AG04449 (cell line): ENCODE data around the gene NGF.

Source experiments
- CTCF ChIA-PET: fragments of 350-600 bp; formaldehyde crosslinking; extraction: SDS; loops from one replicate; lab custom pipeline; 2021; ENCODE audit warnings: antibody characterized with exemption; lab: Yijun Ruan, JAX
- POLR2A ChIA-PET: fragments of 400-600, 350-600 bp; formaldehyde crosslinking; extraction: SDS; loops from one replicate; lab custom pipeline; 2020; ENCODE audit warnings: antibody characterized with exemption, inconsistent platforms; lab: Yijun Ruan, JAX
- DNase-seq: peaks from one replicate; pipeline ENCODE4 v3.0.0-alpha.2; 2010; ENCODE audit warnings: low read depth, low spot score
- H3K4me3 ChIP-seq: 2 replicates; pipeline ENCODE4 v1.5.1; 2011; ENCODE audit warnings: low read depth, mild to moderate bottlenecking, control low read depth, low read length
- TF ChIP-seq, protein P1 (sequence below): IDR thresholded peaks from one replicate; pipeline ENCODE4 v1.5.1; 2011; ENCODE audit warnings: mild to moderate bottlenecking, moderate library complexity, low read length, control low read depth, inconsistent platforms; ENCODE audit not compliant: insufficient read depth; ENCODE audit errors: missing control alignments

The NGF gene

DNA sequence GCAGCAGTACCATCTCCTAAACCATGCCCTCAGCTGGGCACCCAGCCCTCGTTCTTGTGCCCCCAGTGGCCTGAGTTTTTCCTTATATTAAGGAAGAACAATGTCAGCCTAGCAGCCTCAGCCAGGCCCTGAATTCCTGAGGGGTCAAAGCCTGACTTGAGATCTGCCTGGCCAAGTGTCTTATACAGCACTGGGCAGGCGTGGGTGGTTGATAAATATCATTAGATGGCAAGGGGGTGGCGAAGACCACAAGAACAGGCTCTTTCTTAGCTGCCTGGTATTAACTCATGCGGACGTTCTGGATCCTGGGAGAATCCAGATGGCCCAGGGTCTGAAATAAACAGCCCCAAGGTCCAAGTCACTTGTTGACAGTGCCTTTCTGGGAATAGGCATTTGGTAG is 18.3 kb downstream of the NGF start:
- TF ChIP-seq, protein P1, sequence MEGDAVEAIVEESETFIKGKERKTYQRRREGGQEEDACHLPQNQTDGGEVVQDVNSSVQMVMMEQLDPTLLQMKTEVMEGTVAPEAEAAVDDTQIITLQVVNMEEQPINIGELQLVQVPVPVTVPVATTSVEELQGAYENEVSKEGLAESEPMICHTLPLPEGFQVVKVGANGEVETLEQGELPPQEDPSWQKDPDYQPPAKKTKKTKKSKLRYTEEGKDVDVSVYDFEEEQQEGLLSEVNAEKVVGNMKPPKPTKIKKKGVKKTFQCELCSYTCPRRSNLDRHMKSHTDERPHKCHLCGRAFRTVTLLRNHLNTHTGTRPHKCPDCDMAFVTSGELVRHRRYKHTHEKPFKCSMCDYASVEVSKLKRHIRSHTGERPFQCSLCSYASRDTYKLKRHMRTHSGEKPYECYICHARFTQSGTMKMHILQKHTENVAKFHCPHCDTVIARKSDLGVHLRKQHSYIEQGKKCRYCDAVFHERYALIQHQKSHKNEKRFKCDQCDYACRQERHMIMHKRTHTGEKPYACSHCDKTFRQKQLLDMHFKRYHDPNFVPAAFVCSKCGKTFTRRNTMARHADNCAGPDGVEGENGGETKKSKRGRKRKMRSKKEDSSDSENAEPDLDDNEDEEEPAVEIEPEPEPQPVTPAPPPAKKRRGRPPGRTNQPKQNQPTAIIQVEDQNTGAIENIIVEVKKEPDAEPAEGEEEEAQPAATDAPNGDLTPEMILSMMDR = no peak
- DNase-seq = no peak
- POLR2A ChIA-PET = no interaction called here
- CTCF ChIA-PET = no interaction called here
- no peak overlapping the region for H3K4me3 ChIP-seq

DNA sequence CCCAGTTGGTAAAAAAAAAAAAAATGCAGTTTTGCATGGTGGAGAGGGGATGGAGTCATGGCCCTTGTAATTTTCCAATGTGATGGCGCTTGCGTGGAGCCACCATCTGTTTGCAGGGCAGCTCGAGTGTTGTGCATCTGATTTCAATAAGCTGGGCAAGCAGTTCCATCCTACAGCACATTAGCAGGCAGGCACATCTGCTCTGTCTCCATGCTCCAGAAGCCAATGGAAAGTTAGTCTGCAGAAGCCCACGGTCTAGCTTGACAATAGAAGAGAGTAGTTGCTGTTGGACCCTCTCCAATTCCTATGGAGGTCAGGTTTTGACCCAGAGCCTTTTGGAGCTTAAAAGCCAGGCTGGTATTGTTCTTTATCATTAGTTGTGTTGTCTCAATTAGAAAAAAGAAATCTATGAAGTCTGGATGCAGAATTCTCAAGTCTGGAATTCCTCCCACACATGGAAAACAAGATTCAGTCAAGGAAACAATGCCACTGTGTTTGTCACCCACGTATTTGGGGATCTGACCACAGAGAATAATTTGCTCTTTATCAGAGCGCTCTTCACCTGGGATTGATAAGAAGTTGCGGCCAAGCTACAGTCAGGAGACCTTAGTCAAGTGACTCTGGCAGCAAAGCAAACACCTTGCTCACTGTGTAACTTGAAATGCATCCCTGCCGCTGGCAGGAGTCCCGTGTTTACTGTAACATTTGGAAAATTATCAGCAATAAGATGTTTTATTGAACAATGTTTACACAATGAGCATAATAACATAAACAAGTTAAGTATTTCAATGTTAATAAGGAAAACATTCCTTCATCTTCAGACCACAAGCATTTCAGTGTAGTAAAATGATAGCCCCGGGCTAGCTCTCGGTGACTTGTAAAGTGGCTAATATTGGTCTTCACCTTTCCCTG is 20.7 kb downstream of the NGF start:
- TF ChIP-seq, protein P1 = no peak
- POLR2A ChIA-PET = no interaction called here
- DNase-seq = no peak
- no peak overlapping the region for H3K4me3 ChIP-seq
- CTCF ChIA-PET = interaction anchor here (0.7 to 1.4 kb wide), 4 partner anchors 121 to 278 kb away, joined by 3 to 6 read pairs (median 4); no protein-coding TSS in a partner anchor

- TF ChIP-seq, protein P1 = no peak
- ChIA-PET POLR2A (interaction anchor here (0.7 to 1.5 kb wide), 9 partner anchors 9 to 281 kb away, joined by 3 to 9 read pairs (median 4); partner anchors contain the start of gene NGF), CTCF (interaction anchor here (0.7 to 4.8 kb wide), 10 partner anchors 10 to 281 kb away, joined by 3 to 21 read pairs (median 5); no protein-coding TSS in a partner anchor)
- no peak for DNase-seq
- H3K4me3 ChIP-seq = no peak overlapping the region
Measured at GRCh38 chr1:115314765-115315164, 23.3 kb downstream of the NGF start.

GRCh38 chr1:115314092-115314491 is 24.0 kb downstream of the NGF start:
- TF ChIP-seq, protein P1 = no peak
- ChIA-PET POLR2A (interaction anchor here (0.9 to 1.5 kb wide), 6 partner anchors 9 to 282 kb away, joined by 3 to 9 read pairs (median 4); no protein-coding TSS in a partner anchor), CTCF (interaction anchor here (0.9 to 4.8 kb wide), 8 partner anchors 14 to 282 kb away, joined by 3 to 21 read pairs (median 4); no protein-coding TSS in a partner anchor)
- no peak overlapping the region for H3K4me3 ChIP-seq
- no peak for DNase-seq

DNA sequence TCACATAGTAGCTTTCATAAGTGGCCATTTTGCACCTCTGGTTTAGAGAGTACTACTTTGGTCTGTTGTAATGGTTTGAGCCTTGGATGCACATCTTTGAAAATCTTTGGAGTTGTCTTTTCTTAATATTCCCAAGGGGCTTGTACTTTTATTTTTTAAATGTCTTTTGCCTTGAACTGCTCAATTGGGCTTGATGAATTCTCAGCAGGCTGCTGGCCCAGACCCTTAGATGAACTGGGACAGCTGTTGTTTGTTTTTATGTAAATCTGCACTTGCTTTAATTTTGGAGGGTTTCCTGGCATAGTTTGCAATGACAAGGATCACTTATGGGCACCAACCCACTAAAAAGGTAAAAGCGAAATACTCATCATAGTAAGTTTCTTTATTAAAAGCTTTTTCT is 24.9 kb downstream of the NGF start:
- DNase-seq = no peak
- H3K4me3 ChIP-seq = no peak overlapping the region
- POLR2A ChIA-PET = interaction anchor here (1.0 to 1.2 kb wide), 2 partner anchors 11 to 19 kb away, joined by 4 to 5 read pairs; no protein-coding TSS in a partner anchor
- CTCF ChIA-PET = interaction anchor here (0.6 to 4.8 kb wide), 10 partner anchors 12 to 283 kb away, joined by 3 to 21 read pairs (median 6); partner anchors contain the start of gene NGF
- TF ChIP-seq, protein P1 = no peak

- no peak for DNase-seq
- CTCF ChIA-PET = interaction anchor here (0.6 to 4.8 kb wide), 10 partner anchors 11 to 283 kb away, joined by 3 to 21 read pairs (median 6); partner anchors contain the start of gene NGF
- H3K4me3 ChIP-seq = no peak overlapping the region
- POLR2A ChIA-PET = interaction anchor here (1.2 kb wide), 1 partner anchor 10 kb away, joined by 5 read pairs; no protein-coding TSS in a partner anchor
- TF ChIP-seq, protein P1 = no peak
Measured at GRCh38 chr1:115312742-115313141, 25.3 kb downstream of the NGF start.
